Measurements from ENCODE around the gene ADD2. TPM values are rescaled to one million over a fixed set of nuclear protein-coding genes. Genes with fewer than 3 reads are reported as not detected.
A peak's percentile ranks its signal among the peaks of the same experiment; 100 is the strongest.

ADD2 gene
- total RNA-seq, 1 experiment from 2014 or later, result 124 TPM

DNA sequence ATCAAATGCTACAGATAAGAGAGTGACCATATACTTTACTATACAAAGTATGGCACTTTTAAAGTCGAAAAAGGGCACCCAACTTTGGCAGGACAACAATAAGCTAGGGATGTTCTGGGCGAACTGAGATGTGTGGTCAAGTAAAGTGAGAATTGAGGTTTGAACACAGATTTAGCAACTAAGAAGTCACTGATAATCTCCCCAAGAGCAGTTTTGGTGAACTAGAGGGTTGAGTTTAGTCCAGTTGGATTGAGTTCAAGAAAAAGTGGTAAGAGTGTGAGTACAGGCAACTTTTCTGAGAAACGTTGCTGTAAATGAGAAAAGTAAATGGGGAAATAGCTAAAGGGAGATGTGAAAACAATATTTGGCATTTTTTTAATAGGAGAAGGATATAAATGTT is 148.8 kb downstream of the ADD2 start:
- no peaks in the 10 kb centered on the region for H3K27me3 Mint-ChIP-seq (ENCODE audit: low read depth)

More for the DNA sequence above, 148.8 kb downstream of the ADD2 start:
- H2BK12ac ChIP-seq (ENCODE audit: insufficient read length, low read depth, low read length), result no peak overlapping the region
- H3K79me1 ChIP-seq (ENCODE audit: insufficient read depth, low read depth, low read length, poor library complexity, severe bottlenecking), result no peaks in the 10 kb centered on the region
- peaks cover 4 to 29% (median 23%) of the 10 kb centered on the region in 3 experiments; a peak in 6 of 7 replicates for H3K36me3 Mint-ChIP-seq (ENCODE audit: insufficient read depth in 1 of 3, low read depth in 3 of 3)
- no peaks in the 10 kb centered on the region for H3K23me2 ChIP-seq (ENCODE audit: insufficient read length, low read depth, low read length, poor library complexity, severe bottlenecking)
- H2BK5ac ChIP-seq (ENCODE audit: insufficient read length, low read length), result no peak overlapping the region
- no peak overlapping the region for H3K9ac ChIP-seq (ENCODE audit: extremely low read depth, insufficient read length, low read length)
- H3K4me1 Mint-ChIP-seq, result peaks cover 31 to 33% of the 10 kb centered on the region in 2 experiments
- H3K27me3 ChIP-seq (ENCODE audit: insufficient read depth, low read length), result no peaks in the 10 kb centered on the region
- H3T11ph ChIP-seq (ENCODE audit: low read length), result no peak overlapping the region
- no peak overlapping the region for H2BK120ac ChIP-seq (ENCODE audit: low read depth, low read length, poor library complexity, severe bottlenecking)
- TF ChIP-seq CTCF (conservative IDR thresholded peaks at IDR 0.05), result no peak
- H3K27ac ChIP-seq (ENCODE audit: insufficient read length, low read depth, low read length), result no peak overlapping the region
- H3K23ac ChIP-seq (ENCODE audit: insufficient read length, low read depth, low read length), result no peak overlapping the region
- peak overlapping the region in 2 of 3 experiments; percentile 16 to 81; a peak in 4 of 7 replicates for H3K27ac Mint-ChIP-seq
- H4K5ac ChIP-seq (ENCODE audit: insufficient read length, low read depth, low read length), result no peak overlapping the region
- no peak for DNase-seq
- H2BK20ac ChIP-seq (ENCODE audit: low read depth, low read length, poor library complexity, severe bottlenecking), result no peak overlapping the region
- H4K91ac ChIP-seq (ENCODE audit: insufficient read length, low read depth, low read length), result no peak overlapping the region
- no peak overlapping the region for H3K18ac ChIP-seq (ENCODE audit: insufficient read length, low read depth, low read length)
- no peak overlapping the region for H2AK5ac ChIP-seq (ENCODE audit: insufficient read length, low read length)
- no peak overlapping the region for H3K14ac ChIP-seq (ENCODE audit: insufficient read depth, low read length)
- no peak overlapping the region for H3K56ac ChIP-seq (ENCODE audit: insufficient read length, low read depth, low read length)
- no peak overlapping the region for H2BK15ac ChIP-seq (ENCODE audit: low read depth, low read length)
- no CpG with 5 or more reads among the region's 3 CpGs for WGBS (ENCODE audit: extremely low coverage, insufficient read length, low lambda C conversion rate)
- H3K79me2 ChIP-seq (ENCODE audit: insufficient read depth, low read length), result no peaks in the 10 kb centered on the region
- H4K20me1 ChIP-seq (ENCODE audit: control insufficient read depth, insufficient read depth, insufficient read length), result no peaks in the 10 kb centered on the region
- H3K4ac ChIP-seq (ENCODE audit: low read depth, low read length), result no peak overlapping the region
- no peak overlapping the region for H4K8ac ChIP-seq (replicated peaks; ENCODE audit: insufficient read length, low read depth, low read length)
- H3K4me2 ChIP-seq (ENCODE audit: insufficient read depth, insufficient read length, low read length), result no peak overlapping the region
- no peak overlapping the region for H2AFZ ChIP-seq (ENCODE audit: low read length)
- H3K4me3 Mint-ChIP-seq, result peak overlapping the region in 1 of 2 experiments; percentile 41; a peak in 2 of 5 replicates
- H3K9me3 Mint-ChIP-seq, result peaks cover 24 to 31% of the 10 kb centered on the region in 2 experiments
- peaks cover 2% of the 10 kb centered on the region; the same call in 1 of the 2 replicates for H3K4me1 ChIP-seq (ENCODE audit: insufficient read depth, low read length)
- H3K9me3 ChIP-seq (ENCODE audit: control insufficient read depth, low read depth, low read length), result no peaks in the 10 kb centered on the region

All from H9 (cell line).